GM21447 (cell line): ENCODE data around the gene CREBZF.
"Not testable (repeated sequence)": the region's sequence is repeated elsewhere in the genome, so short reads cannot be mapped to it uniquely, and the experiment has no call there.

Experiments
- ATAC-seq: cut with Tn5 transposase; IDR thresholded peaks from one replicate; pipeline ENCODE4 v1.9.1; 2021; ENCODE audit not compliant: unreplicated experiment

Gene CREBZF

DNA sequence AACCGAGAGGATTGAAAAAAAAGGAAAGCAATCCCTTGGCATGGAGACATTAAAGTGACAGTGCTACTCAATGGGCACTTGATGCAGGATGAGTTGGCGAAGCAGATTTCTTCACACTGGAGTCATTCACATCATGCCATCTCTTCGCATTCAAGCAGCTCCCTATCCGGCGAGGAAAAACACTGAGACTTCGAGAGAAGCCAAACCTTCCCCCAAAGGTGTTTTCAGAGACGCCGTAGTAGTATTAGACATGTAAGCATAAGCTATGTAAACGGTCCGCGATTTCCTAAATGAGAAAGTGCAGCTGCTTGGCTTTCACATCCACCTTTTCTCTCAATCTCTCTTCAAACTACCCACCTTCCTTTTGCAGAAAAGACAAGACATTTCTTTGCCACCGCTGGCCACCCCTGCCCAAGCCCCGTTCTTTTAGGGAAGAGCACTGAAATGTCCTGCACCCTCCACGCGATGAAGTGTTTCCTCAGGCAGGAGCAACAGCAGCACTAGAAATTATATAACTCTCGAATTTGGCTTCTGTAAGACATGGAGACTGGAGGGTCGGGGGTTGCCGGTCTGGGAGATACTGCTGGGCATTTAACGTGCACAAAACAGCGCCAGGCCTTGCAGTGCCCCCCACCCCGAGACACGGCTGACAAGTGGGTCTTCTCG, 37.5 kb downstream of the CREBZF start, which contains the start of gene DLG2:
TSS of gene DLG2 (minus strand) at position 13 of the 666 bp plus-strand sequence.
- peak; percentile 2 for ATAC-seq

DNA sequence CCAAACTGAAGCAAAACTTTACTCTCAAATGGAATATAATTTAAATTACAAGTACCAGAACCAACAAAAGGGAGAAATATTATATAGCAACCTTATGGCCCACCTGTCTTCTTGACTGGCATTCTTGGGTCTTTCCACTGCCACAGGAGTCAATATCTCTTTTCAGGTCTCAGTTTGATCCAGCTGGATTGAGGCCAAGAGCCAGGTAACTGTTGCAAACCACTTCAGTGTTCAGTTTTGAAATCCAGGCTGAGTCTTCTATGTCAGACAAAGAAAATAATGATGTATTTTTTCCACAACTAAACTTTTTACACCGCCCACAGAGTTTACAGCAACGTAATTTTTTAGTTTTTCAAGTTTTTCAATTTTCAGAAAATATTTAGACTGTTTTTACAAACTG, 38.4 kb downstream of the CREBZF start:
- no peak for ATAC-seq

DNA sequence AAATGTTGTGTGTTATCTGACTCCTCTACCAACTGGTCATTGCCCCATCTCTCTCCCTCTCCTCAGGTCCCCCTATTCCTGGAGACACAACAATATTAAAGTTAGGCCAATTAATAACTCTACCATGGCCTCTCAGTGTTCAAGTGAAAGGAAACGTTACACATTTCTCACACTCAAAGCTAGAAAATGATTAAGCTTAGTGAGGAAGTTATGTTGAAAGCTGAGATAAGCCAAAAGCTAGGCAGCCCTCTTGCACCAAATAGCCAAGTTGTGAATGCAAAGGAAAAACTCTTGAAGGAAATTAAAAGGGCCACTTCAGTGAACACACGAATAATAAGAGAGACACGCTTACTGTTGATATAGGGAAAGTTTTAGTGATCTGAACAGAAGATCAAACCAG, 44.7 kb downstream of the CREBZF start:
- no peak for ATAC-seq

DNA sequence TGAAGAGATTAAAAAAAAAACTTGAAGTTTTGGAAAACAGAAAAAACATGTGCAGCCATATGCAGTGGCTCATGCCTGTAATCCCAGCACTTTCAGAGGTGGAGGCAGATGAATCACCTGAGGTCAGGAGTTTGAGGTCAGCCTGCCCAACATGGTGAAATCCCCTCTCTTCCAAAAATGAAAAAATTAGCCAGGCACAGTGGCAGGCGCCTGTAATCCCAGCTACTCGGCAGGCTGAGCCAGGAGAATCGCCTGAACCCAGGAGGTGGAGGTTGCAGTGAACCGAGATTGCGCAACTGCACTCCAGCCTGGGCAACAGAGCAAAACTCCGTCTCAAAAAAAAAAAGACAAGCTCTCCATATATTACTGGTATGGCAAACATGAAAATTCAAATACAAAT, 45.4 kb downstream of the CREBZF start:
- no peak for ATAC-seq

DNA sequence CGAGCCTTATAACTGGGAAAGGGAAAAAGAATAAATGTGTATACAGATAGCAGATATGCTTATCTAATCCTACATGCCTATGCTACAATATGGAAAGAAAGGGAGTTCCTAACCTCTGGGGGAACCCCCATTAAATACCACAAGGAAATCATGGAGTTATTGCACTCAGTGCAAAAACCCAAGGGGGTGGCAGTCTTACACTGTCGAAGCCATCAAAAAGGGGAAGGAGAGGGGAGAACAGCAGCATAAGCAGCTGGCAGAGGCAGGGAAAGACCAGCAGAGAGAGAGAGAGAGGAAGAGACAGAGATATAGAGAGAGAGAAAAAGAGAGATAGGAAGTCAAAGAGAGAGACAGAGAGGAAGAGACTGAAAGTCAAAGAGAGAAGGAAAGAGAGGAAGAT, 53.3 kb downstream of the CREBZF start:
- not testable (repeated sequence) for ATAC-seq
